Effector memory CD4-positive, alpha-beta T cell (primary cell): ENCODE data around the gene ISL2.

Source experiments
- DNase-seq, 3 donors: peaks; one replicate each; pipeline ENCODE4 v3.0.0-alpha.2; 2020
- H3K27ac ChIP-seq: 2 replicates; pipeline ENCODE4 v1.7.0; 2013; ENCODE audit warnings: mild to moderate bottlenecking, low read length, moderate library complexity; ENCODE audit not compliant: insufficient read depth, poor library complexity, severe bottlenecking
- H3K27me3 ChIP-seq: replicated peaks from 2 replicates; pipeline ENCODE4 v1.7.0; 2013; ENCODE audit warnings: mild to moderate bottlenecking, low read length; ENCODE audit not compliant: insufficient read depth, control insufficient read depth, poor library complexity, severe bottlenecking
- H3K36me3 ChIP-seq: 2 replicates; pipeline ENCODE4 v1.7.0; 2013; ENCODE audit warnings: mild to moderate bottlenecking, low read length, moderate library complexity; ENCODE audit not compliant: control insufficient read depth, insufficient read depth
- H3K4me1 ChIP-seq: 2 replicates; pipeline ENCODE4 v1.7.0; 2013; ENCODE audit warnings: low read length, mild to moderate bottlenecking; ENCODE audit not compliant: control insufficient read depth, insufficient read depth, poor library complexity, severe bottlenecking
- H3K4me3 ChIP-seq: 2 replicates; pipeline ENCODE4 v1.7.0; 2013; ENCODE audit warnings: low read length, low read depth, mild to moderate bottlenecking; ENCODE audit not compliant: insufficient read depth, poor library complexity, severe bottlenecking
- H3K9me3 ChIP-seq: 2 replicates; pipeline ENCODE4 v1.7.0; 2013; ENCODE audit warnings: mild to moderate bottlenecking, low read length, moderate library complexity; ENCODE audit not compliant: control insufficient read depth

ISL2 gene

GRCh38 chr15:76335307-76336253 is 993 bp upstream of the ISL2 start:
- no peak for DNase-seq
- H3K4me1 ChIP-seq, result peaks cover 43% of the 10 kb centered on the region
- H3K4me3 ChIP-seq, result peak overlapping the region; percentile 26
- no peaks in the 10 kb centered on the region for H3K9me3 ChIP-seq
- H3K36me3 ChIP-seq, result no peaks in the 10 kb centered on the region
- H3K27me3 ChIP-seq, result peaks cover 65% of the 10 kb centered on the region
- H3K27ac ChIP-seq, result no peak overlapping the region

GRCh38 chr15:76337059-76337695 is 604 bp downstream of the ISL2 start:
- no peaks in the 10 kb centered on the region for H3K36me3 ChIP-seq
- no peaks in the 10 kb centered on the region for H3K9me3 ChIP-seq
- H3K4me1 ChIP-seq, result peaks cover 59% of the 10 kb centered on the region
- H3K27ac ChIP-seq, result no peak overlapping the region
- no peak for DNase-seq
- peak overlapping the region; percentile 31 for H3K4me3 ChIP-seq
- peaks cover 81% of the 10 kb centered on the region for H3K27me3 ChIP-seq

- Histone ChIP-seq H3K27me3 (peaks cover 88% of the 10 kb centered on the region), H3K9me3 (no peaks in the 10 kb centered on the region), H3K27ac (no peak overlapping the region), H3K4me1 (peaks cover 66% of the 10 kb centered on the region), H3K4me3 (no peak overlapping the region), H3K36me3 (no peaks in the 10 kb centered on the region)
- no peak for DNase-seq
Measured at GRCh38 chr15:76337696-76338485, 1.3 kb downstream of the ISL2 start.

- no peak overlapping the region for H3K4me3 ChIP-seq
- DNase-seq, result no peak
- H3K27me3 ChIP-seq, result peaks cover 96% of the 10 kb centered on the region
- H3K4me1 ChIP-seq, result peaks cover 72% of the 10 kb centered on the region
- H3K36me3 ChIP-seq, result no peaks in the 10 kb centered on the region
- H3K27ac ChIP-seq, result no peak overlapping the region
- no peaks in the 10 kb centered on the region for H3K9me3 ChIP-seq
Measured at GRCh38 chr15:76338486-76339304, 2.1 kb downstream of the ISL2 start.

GRCh38 chr15:76339305-76340197 is 3.0 kb downstream of the ISL2 start:
- H3K4me3 ChIP-seq, result peak overlapping the region; percentile 59
- DNase-seq, result no peak

GRCh38 chr15:76340198-76340802 is 3.7 kb downstream of the ISL2 start:
- Histone ChIP-seq H3K4me1 (peaks cover 69% of the 10 kb centered on the region), H3K27me3 (peaks cover 96% of the 10 kb centered on the region), H3K9me3 (no peaks in the 10 kb centered on the region), H3K36me3 (no peaks in the 10 kb centered on the region), H3K4me3 (peak overlapping the region; percentile 59), H3K27ac (no peak overlapping the region)
- no peak for DNase-seq

More at GRCh38 chr15:76339305-76340197, 3.0 kb downstream of the ISL2 start:
- no peaks in the 10 kb centered on the region for H3K36me3 ChIP-seq
- H3K9me3 ChIP-seq, result no peaks in the 10 kb centered on the region
- H3K27ac ChIP-seq, result no peak overlapping the region
- peaks cover 72% of the 10 kb centered on the region for H3K4me1 ChIP-seq
- H3K27me3 ChIP-seq, result peaks cover 96% of the 10 kb centered on the region

GRCh38 chr15:76340803-76341365 is 4.3 kb downstream of the ISL2 start:
- H3K27me3 ChIP-seq, result peaks cover 96% of the 10 kb centered on the region
- no peak overlapping the region for H3K27ac ChIP-seq
- peak in 1 of 3 donors; percentile 12 for DNase-seq
- no peaks in the 10 kb centered on the region for H3K36me3 ChIP-seq
- no peaks in the 10 kb centered on the region for H3K9me3 ChIP-seq
- peaks cover 66% of the 10 kb centered on the region for H3K4me1 ChIP-seq
- H3K4me3 ChIP-seq, result peak overlapping the region; percentile 59

- Histone ChIP-seq H3K9me3 (no peaks in the 10 kb centered on the region), H3K4me3 (peak overlapping the region; percentile 4), H3K4me1 (peaks cover 66% of the 10 kb centered on the region), H3K36me3 (no peaks in the 10 kb centered on the region), H3K27me3 (peaks cover 96% of the 10 kb centered on the region), H3K27ac (no peak overlapping the region)
- DNase-seq, result no peak
Measured at GRCh38 chr15:76341366-76342057, 4.9 kb downstream of the ISL2 start.
